Bronchial epithelial cell (primary cell): ENCODE measurements around the gene DGCR6L. TPM values are rescaled to one million over a fixed set of nuclear protein-coding genes. Genes with fewer than 3 reads are reported as not detected.
"Not testable (repeated sequence)": the region's sequence is repeated elsewhere in the genome, so short reads cannot be mapped to it uniquely, and the experiment has no call there.

Experiments used
- DNase-seq: peaks from one replicate; pipeline ENCODE4 v3.0.0-alpha.2; 2010; ENCODE audit warnings: low read depth
- FAIRE-seq: peaks from 2 replicates; lab custom pipeline; 2011; peaks lifted over from hg19 to GRCh38; lab: Jason Lieb, UNC
- H3K27me3 ChIP-seq: 2 replicates; pipeline ENCODE4 v1.5.1; 2011; ENCODE audit warnings: low read length; ENCODE audit not compliant: control insufficient read depth, insufficient read depth
- H3K36me3 ChIP-seq: 2 replicates; pipeline ENCODE4 v1.5.1; 2011; ENCODE audit warnings: low read length; ENCODE audit not compliant: control insufficient read depth, insufficient read depth
- H3K4me3 ChIP-seq: 2 replicates; pipeline ENCODE4 v1.5.1; 2011; ENCODE audit warnings: mild to moderate bottlenecking, low read depth, low read length, control low read depth
- CTCF ChIP-seq: IDR thresholded peaks from 2 replicates; pipeline ENCODE4 v1.5.1; 2011; ENCODE audit warnings: mild to moderate bottlenecking, moderate library complexity, low read length, control low read depth, inconsistent platforms; ENCODE audit not compliant: insufficient read depth, severe bottlenecking
- total RNA-seq: library from RNA; depleted of rRNA; stranded (reverse); fragments of >200 nt; gene quantifications from 2 replicates; pipeline ENCODE4 v1.2.1, GENCODE V29; 2014

Gene DGCR6L
- total RNA-seq, 1 donor from 2014 or later: 27.4 TPM

GRCh38 chr22:20284471-20285086 is 35.3 kb downstream of the DGCR6L start:
- Histone ChIP-seq H3K4me3 (no peak overlapping the region), H3K36me3 (no peaks in the 10 kb centered on the region), H3K27me3 (peaks cover 1% of the 10 kb centered on the region)
- DNase-seq: no peak
- no peak for FAIRE-seq
- no peak for TF ChIP-seq CTCF

- H3K4me3 ChIP-seq: no peak overlapping the region
- H3K36me3 ChIP-seq: no peaks in the 10 kb centered on the region
- FAIRE-seq (no peak), DNase-seq (no peak)
- H3K27me3 ChIP-seq: peaks cover 1% of the 10 kb centered on the region
- no peak for TF ChIP-seq CTCF
Measured at GRCh38 chr22:20283674-20284066, 36.2 kb downstream of the DGCR6L start.

- TF ChIP-seq CTCF: no peak
- no peak for FAIRE-seq
- no peaks in the 10 kb centered on the region for H3K36me3 ChIP-seq
- no peak for DNase-seq
- H3K27me3 ChIP-seq: peaks cover 1% of the 10 kb centered on the region
- no peak overlapping the region for H3K4me3 ChIP-seq
Measured at GRCh38 chr22:20282901-20283673, 36.8 kb downstream of the DGCR6L start.

- TF ChIP-seq CTCF: no peak
- DNase-seq (no peak), FAIRE-seq (no peak)
- H3K27me3 ChIP-seq: peaks cover 1% of the 10 kb centered on the region
- H3K36me3 ChIP-seq: no peaks in the 10 kb centered on the region
- H3K4me3 ChIP-seq: no peak overlapping the region
Measured at GRCh38 chr22:20281891-20282290, 38.0 kb downstream of the DGCR6L start.

- H3K36me3 ChIP-seq, H3K27me3 ChIP-seq, FAIRE-seq, H3K4me3 ChIP-seq, DNase-seq: not testable (repeated sequence)
Measured at GRCh38 chr22:20281473-20281872, 38.4 kb downstream of the DGCR6L start.

- H3K4me3 ChIP-seq: no peak overlapping the region
Measured at GRCh38 chr22:20280866-20281265, 39.0 kb downstream of the DGCR6L start.

GRCh38 chr22:20280163-20280562 is 39.7 kb downstream of the DGCR6L start:
- DNase-seq, H3K36me3 ChIP-seq, H3K4me3 ChIP-seq, FAIRE-seq, H3K27me3 ChIP-seq: not testable (repeated sequence)

More at GRCh38 chr22:20280866-20281265, 39.0 kb downstream of the DGCR6L start:
- no peaks in the 10 kb centered on the region for H3K36me3 ChIP-seq
- peaks cover 1% of the 10 kb centered on the region for H3K27me3 ChIP-seq
- FAIRE-seq: no peak
- no peak for TF ChIP-seq CTCF
- DNase-seq: no peak
